NB4 (cell line): ENCODE data around the gene MX1.

ENCODE experiments used
- DNase-seq: peaks from one replicate; pipeline ENCODE4 v3.0.0; 2010; ENCODE audit warnings: low read depth
- H3K4me3 ChIP-seq: one replicate; pipeline ENCODE4 v1.5.1; 2011; ENCODE audit warnings: mild to moderate bottlenecking, low read depth, low read length, moderate library complexity
- MAX ChIP-seq: IDR thresholded peaks from 2 replicates; pipeline ENCODE4 v1.6.1; 2011; ENCODE audit warnings: low read depth, low read length
- MYC ChIP-seq: IDR thresholded peaks from 2 replicates; pipeline ENCODE4 v1.6.1; 2011; ENCODE audit warnings: low read depth, low read length
- POLR2A ChIP-seq: IDR thresholded peaks from 2 replicates; pipeline ENCODE4 v1.6.1; 2011; ENCODE audit warnings: mild to moderate bottlenecking; ENCODE audit not compliant: insufficient read length; ENCODE audit errors: extremely low read depth
- TF ChIP-seq, protein P1 (sequence below): IDR thresholded peaks from one replicate; pipeline ENCODE4 v1.5.1; 2012; ENCODE audit warnings: low read depth, low read length

MX1 gene

DNA sequence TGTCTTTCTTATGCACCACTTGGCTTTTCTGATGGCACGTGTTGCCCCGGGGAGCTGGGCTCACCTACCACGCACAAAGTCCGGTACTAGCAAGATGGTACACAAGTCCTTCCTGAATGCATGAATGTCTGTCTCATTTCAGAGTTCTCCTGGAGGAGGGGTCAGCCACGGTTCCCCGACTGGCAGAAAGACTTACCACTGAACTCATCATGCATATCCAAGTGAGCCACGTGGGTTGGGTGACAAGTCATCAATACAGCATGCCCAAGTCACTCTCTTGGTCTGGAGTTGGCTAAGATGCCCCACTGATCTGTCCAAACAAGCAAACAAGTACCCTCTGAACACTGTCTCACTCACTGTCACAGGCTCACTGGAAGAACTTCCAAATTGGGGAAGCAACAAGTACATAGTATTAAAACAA, 28.6 kb upstream of the MX1 start:
- H3K4me3 ChIP-seq: no peak overlapping the region
- DNase-seq: peak; percentile 35
- TF ChIP-seq MAX (no peak), MYC (no peak), POLR2A (no peak)
- TF ChIP-seq, protein P1, sequence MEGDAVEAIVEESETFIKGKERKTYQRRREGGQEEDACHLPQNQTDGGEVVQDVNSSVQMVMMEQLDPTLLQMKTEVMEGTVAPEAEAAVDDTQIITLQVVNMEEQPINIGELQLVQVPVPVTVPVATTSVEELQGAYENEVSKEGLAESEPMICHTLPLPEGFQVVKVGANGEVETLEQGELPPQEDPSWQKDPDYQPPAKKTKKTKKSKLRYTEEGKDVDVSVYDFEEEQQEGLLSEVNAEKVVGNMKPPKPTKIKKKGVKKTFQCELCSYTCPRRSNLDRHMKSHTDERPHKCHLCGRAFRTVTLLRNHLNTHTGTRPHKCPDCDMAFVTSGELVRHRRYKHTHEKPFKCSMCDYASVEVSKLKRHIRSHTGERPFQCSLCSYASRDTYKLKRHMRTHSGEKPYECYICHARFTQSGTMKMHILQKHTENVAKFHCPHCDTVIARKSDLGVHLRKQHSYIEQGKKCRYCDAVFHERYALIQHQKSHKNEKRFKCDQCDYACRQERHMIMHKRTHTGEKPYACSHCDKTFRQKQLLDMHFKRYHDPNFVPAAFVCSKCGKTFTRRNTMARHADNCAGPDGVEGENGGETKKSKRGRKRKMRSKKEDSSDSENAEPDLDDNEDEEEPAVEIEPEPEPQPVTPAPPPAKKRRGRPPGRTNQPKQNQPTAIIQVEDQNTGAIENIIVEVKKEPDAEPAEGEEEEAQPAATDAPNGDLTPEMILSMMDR: no peak

DNA sequence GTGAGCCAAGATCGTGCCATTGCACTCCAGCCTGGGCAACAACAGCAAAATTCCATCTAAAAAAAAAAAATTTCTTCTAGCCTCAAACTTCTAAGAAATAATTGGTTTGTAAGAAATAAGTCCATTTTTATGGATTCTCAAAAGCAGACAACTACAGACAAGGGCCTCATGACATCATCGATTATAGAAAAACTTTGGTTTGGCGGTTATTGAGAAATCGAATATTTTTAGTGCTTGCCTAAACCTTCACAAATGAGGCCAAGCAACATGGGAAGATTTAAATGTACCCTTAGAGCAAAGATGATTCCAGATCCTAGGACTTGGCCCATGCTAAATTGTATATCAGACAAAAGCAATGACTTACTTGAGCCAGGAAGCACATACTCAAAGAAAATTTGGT, 27.8 kb upstream of the MX1 start:
- TF ChIP-seq MAX: no peak
- TF ChIP-seq, protein P1: no peak
- TF ChIP-seq POLR2A: no peak
- no peak for TF ChIP-seq MYC
- DNase-seq: no peak
- no peak overlapping the region for H3K4me3 ChIP-seq

- no peak overlapping the region for H3K4me3 ChIP-seq
- no peak for DNase-seq
- TF ChIP-seq MYC: no peak
- TF ChIP-seq, protein P1: no peak
- no peak for TF ChIP-seq POLR2A
- TF ChIP-seq MAX: no peak
Measured at GRCh38 chr21:41398831-41399230, 27.2 kb upstream of the MX1 start.

- DNase-seq: peak; percentile 55
- TF ChIP-seq POLR2A (no peak), MAX (no peak), MYC (no peak)
- H3K4me3 ChIP-seq: no peak overlapping the region
Measured at GRCh38 chr21:41399246-41399800, 26.7 kb upstream of the MX1 start.

- no peak overlapping the region for H3K4me3 ChIP-seq
- TF ChIP-seq MAX (no peak), POLR2A (no peak), MYC (no peak)
- TF ChIP-seq, protein P1: no peak
- no peak for DNase-seq
Measured at GRCh38 chr21:41402231-41402630, 23.8 kb upstream of the MX1 start.

- no peak overlapping the region for H3K4me3 ChIP-seq
- DNase-seq: no peak
- TF ChIP-seq, protein P1: no peak
- TF ChIP-seq MAX: no peak
- no peak for TF ChIP-seq MYC
- TF ChIP-seq POLR2A: no peak
Measured at GRCh38 chr21:41402796-41403195, 23.2 kb upstream of the MX1 start.
